H1 (cell line): ENCODE measurements around the gene NUBPL. TPM values are rescaled to one million over a fixed set of nuclear protein-coding genes. Genes with fewer than 3 reads are reported as not detected.

ENCODE experiments used
- CTCF ChIA-PET: fragments of 300-600 bp; sonication (Branson Sonifier 250); formaldehyde crosslinking; loops from one replicate; lab custom pipeline; 2021; ENCODE audit not compliant: partially characterized antibody; lab: Charles Lee
- POLR2A ChIA-PET: fragments of 300-600 bp; sonication (Branson Sonifier 250); formaldehyde crosslinking; loops from one replicate; lab custom pipeline; 2021; ENCODE audit warnings: inconsistent platforms; ENCODE audit not compliant: partially characterized antibody; lab: Charles Lee
- DNase-seq, 2 experiments: peaks; one replicate each; pipeline versions ENCODE4 v3.0.0 to v3.0.0-alpha.2; 2010 to 2022; ENCODE audit warnings: low spot score in 2 of 2, low read depth in 1 of 2, mixed read lengths in 1 of 2
- FAIRE-seq: peaks from 2 replicates; lab custom pipeline; 2011; peaks lifted over from hg19 to GRCh38; lab: Jason Lieb, UNC
- H2AFZ ChIP-seq: 2 replicates; pipeline ENCODE4 v1.8.1; 2012; ENCODE audit warnings: low read length, inconsistent platforms
- H2AK5ac ChIP-seq: 2 replicates; pipeline ENCODE4 v1.6.1; 2013; ENCODE audit warnings: low read depth, low read length
- H2BK120ac ChIP-seq: replicated peaks from 2 replicates; pipeline ENCODE3; 2013; ENCODE audit warnings: low read depth, low read length, inconsistent platforms
- H2BK12ac ChIP-seq: 2 replicates; pipeline ENCODE4 v1.6.1; 2013; ENCODE audit warnings: low read depth, low read length
- H2BK15ac ChIP-seq: 2 replicates; pipeline ENCODE4 v1.6.1; 2013; ENCODE audit warnings: low read length
- H2BK20ac ChIP-seq: 2 replicates; pipeline ENCODE4 v1.6.1; 2013; ENCODE audit warnings: low read length
- H2BK5ac ChIP-seq: 2 replicates; pipeline ENCODE4 v1.6.1; 2013; ENCODE audit warnings: low read depth, low read length
- H3K14ac ChIP-seq: 2 replicates; pipeline ENCODE4 v1.6.1; 2013; ENCODE audit warnings: inconsistent platforms; ENCODE audit not compliant: insufficient read length
- H3K18ac ChIP-seq: 2 replicates; pipeline ENCODE4 v1.6.1; 2013; ENCODE audit warnings: low read length; ENCODE audit errors: extremely low read depth
- H3K23ac ChIP-seq: 2 replicates; pipeline ENCODE4 v1.6.1; 2013; ENCODE audit warnings: inconsistent platforms; ENCODE audit not compliant: insufficient read length
- H3K23me2 ChIP-seq: 2 replicates; pipeline ENCODE4 v1.6.1; 2013; ENCODE audit warnings: low read depth, low read length
- H3K27ac ChIP-seq: 2 replicates; pipeline ENCODE4 v1.6.1; 2011; ENCODE audit warnings: low read depth, low read length, inconsistent platforms
- H3K27me3 ChIP-seq, 4 experiments: replicated peaks in 1 of 4; 1 replicate in 1 of 4; 2 replicates in 3 of 4; pipeline versions ENCODE4 v1.6.1 to v1.8.1; 2011 to 2013; ENCODE audit warnings: low read length in 3 of 4, mild to moderate bottlenecking in 3 of 4, inconsistent platforms in 2 of 4, mixed read lengths in 2 of 4, moderate library complexity in 1 of 4; ENCODE audit not compliant: control insufficient read depth in 3 of 4, insufficient read depth in 3 of 4; ENCODE audit errors: extremely low read depth in 1 of 4
- H3K36me3 ChIP-seq, 4 experiments: 2 replicates each; pipeline versions ENCODE4 v1.6.1 to v1.8.1; 2011 to 2013; ENCODE audit warnings: mild to moderate bottlenecking in 4 of 4, low read length in 3 of 4, moderate library complexity in 2 of 4, control low read depth in 1 of 4, inconsistent platforms in 1 of 4; ENCODE audit not compliant: insufficient read depth in 4 of 4, control insufficient read depth in 2 of 4
- H3K4ac ChIP-seq: replicated peaks from 2 replicates; pipeline ENCODE3; 2013; ENCODE audit warnings: low read length, low read depth, mixed read lengths, inconsistent platforms; ENCODE audit not compliant: insufficient read length
- H3K4me1 ChIP-seq, 4 experiments: replicated peaks in 1 of 4; 1 replicate in 1 of 4; 2 replicates in 3 of 4; pipeline versions ENCODE4 v1.6.1 to v1.8.1; 2011 to 2013; ENCODE audit warnings: low read length in 3 of 4, inconsistent platforms in 2 of 4, mixed read lengths in 1 of 4; ENCODE audit not compliant: insufficient read depth in 4 of 4, control insufficient read depth in 3 of 4
- H3K4me2 ChIP-seq, 2 experiments: 2 replicates each; pipeline versions ENCODE4 v1.6.1 to v1.8.1; 2011 to 2013; ENCODE audit warnings: low read depth in 2 of 2, low read length in 2 of 2, control low read depth in 1 of 2, inconsistent platforms in 1 of 2, mild to moderate bottlenecking in 1 of 2; ENCODE audit not compliant: insufficient read depth in 1 of 2
- H3K4me3 ChIP-seq, 4 experiments: fragments of 200-600, 300-600 bp in 1 of 4; sonication (generic), shearing (Covaris generic), sonication (Bioruptor Twin) in 1 of 4; 2 replicates each; pipeline versions ENCODE4 v1.5.1 to v1.8.1; 2011 to 2016; ENCODE audit warnings: low read length in 4 of 4, low read depth in 3 of 4, control low read depth in 2 of 4, inconsistent platforms in 2 of 4, mild to moderate bottlenecking in 2 of 4, mixed read lengths in 1 of 4, moderate library complexity in 1 of 4; ENCODE audit not compliant: insufficient read depth in 2 of 4; ENCODE audit errors: extremely low read depth in 1 of 4
- H3K56ac ChIP-seq: replicated peaks from 2 replicates; pipeline ENCODE3; 2013; ENCODE audit warnings: low read depth, mild to moderate bottlenecking, mixed read lengths, low read length, inconsistent platforms; ENCODE audit not compliant: insufficient read length
- H3K79me1 ChIP-seq: 2 replicates; pipeline ENCODE4 v1.6.1; 2013; ENCODE audit warnings: low read depth, low read length, control low read depth
- H3K79me2 ChIP-seq, 2 experiments: 2 replicates each; pipeline versions ENCODE4 v1.6.1 to v1.8.1; 2012 to 2013; ENCODE audit warnings: low read length in 2 of 2, mild to moderate bottlenecking in 2 of 2, inconsistent platforms in 1 of 2; ENCODE audit not compliant: insufficient read depth in 2 of 2, control insufficient read depth in 1 of 2
- H3K9ac ChIP-seq, 4 experiments: replicated peaks in 1 of 4; 1 replicate in 1 of 4; 2 replicates in 3 of 4; pipeline versions ENCODE4 v1.6.1 to v1.8.1; 2011 to 2013; ENCODE audit warnings: low read depth in 3 of 4, low read length in 3 of 4, control low read depth in 2 of 4, mild to moderate bottlenecking in 2 of 4, moderate library complexity in 2 of 4, inconsistent platforms in 1 of 4; ENCODE audit errors: extremely low read depth in 1 of 4
- H3K9me3 ChIP-seq, 2 experiments: 2 replicates each; pipeline versions ENCODE4 v1.6.1 to v1.8.1; 2012 to 2013; ENCODE audit warnings: mild to moderate bottlenecking in 2 of 2, moderate library complexity in 2 of 2, control low read depth in 1 of 2, inconsistent platforms in 1 of 2, low read depth in 1 of 2, low read length in 1 of 2, mixed read lengths in 1 of 2; ENCODE audit not compliant: insufficient read depth in 2 of 2
- H4K20me1 ChIP-seq, 2 experiments: replicated peaks in 1 of 2; 2 replicates each; pipeline versions ENCODE3 to v1.8.1; 2011 to 2013; ENCODE audit warnings: inconsistent platforms in 2 of 2, low read length in 2 of 2, mild to moderate bottlenecking in 1 of 2; ENCODE audit not compliant: insufficient read depth in 2 of 2, control insufficient read depth in 1 of 2
- H4K5ac ChIP-seq: 2 replicates; pipeline ENCODE4 v1.6.1; 2013; ENCODE audit warnings: low read length, low read depth, mixed read lengths, inconsistent platforms; ENCODE audit not compliant: insufficient read length
- H4K8ac ChIP-seq: 2 replicates; pipeline ENCODE4 v1.8.0; 2013; ENCODE audit warnings: mild to moderate bottlenecking, moderate library complexity, low read length, inconsistent platforms; ENCODE audit not compliant: insufficient read depth; ENCODE audit errors: extremely low read depth
- H4K91ac ChIP-seq: replicated peaks from 2 replicates; pipeline ENCODE3; 2013; ENCODE audit warnings: low read length, mixed read lengths, inconsistent platforms; ENCODE audit not compliant: insufficient read length
- polyA plus RNA-seq, 7 experiments: library from polyadenylated mRNA; depleted of rRNA in 3 of 7; stranded (reverse) in 5 of 7; unstranded in 2 of 7; fragments of >200 nt in 5 of 7; fragments of 200-250 nt in 2 of 7; gene quantifications; 1 replicate in 5 of 7; 2 replicates in 1 of 7; 4 replicates in 1 of 7; pipeline versions ENCODE4 v1.2.1 to v1.2.3, GENCODE V29; 2011 to 2013; ENCODE audit warnings: missing spikeins in 2 of 7, mixed read lengths in 2 of 7
- total RNA-seq: library from RNA; stranded (reverse); fragmentation: NEBNext Ultra II Directional; extraction: Animal tissue kit (Norgen Biotek cat#: 25700); gene quantifications from 2 replicates; pipeline ENCODE4 v1.2.1, GENCODE V29; 2021
- TF ChIP-seq, protein P1 (sequence below): fragments of 300-600 bp; sonication (generic); IDR thresholded peaks from 2 replicates; pipeline ENCODE4 v1.7.1; 2012; ENCODE audit warnings: low read length, moderate library complexity, mild to moderate bottlenecking, inconsistent platforms; ENCODE audit not compliant: insufficient replicate concordance

NUBPL gene
- total and polyA plus RNA-seq, 2 of the 8 experiments (the other 6 are each of a cell fraction or from before 2014, with no cell fraction given), result 1.6 to 6.8 TPM

DNA sequence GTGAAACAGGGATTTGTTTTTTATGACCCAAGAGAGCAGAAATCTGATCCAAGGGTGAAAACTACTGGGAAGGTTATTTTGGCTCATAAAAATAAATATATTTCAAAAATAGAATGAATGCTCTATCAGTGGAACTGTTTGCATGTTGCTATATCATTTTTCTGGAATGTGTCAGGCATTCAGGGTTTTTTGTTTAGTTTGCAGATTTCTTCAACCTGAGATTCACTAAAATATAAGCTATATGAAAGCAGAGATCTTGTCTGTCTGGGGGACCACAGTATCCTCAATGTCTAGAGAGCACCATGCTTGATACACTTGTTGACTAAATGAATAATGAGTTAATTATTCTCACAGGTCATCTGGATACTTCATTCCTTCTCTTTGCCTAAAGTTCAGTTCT lies 165.1 kb downstream of the NUBPL start:
- Histone ChIP-seq H3K27me3 (no peaks in the 10 kb centered on the region), H2BK20ac (no peak overlapping the region), H3K4me1 (no peaks in the 10 kb centered on the region), H3K23ac (no peak overlapping the region), H3K23me2 (no peaks in the 10 kb centered on the region), H3K4me3 (no peak overlapping the region), H3K18ac (no peak overlapping the region), H2BK120ac (no peak overlapping the region), H3K9me3 (peaks cover 8 to 17% of the 10 kb centered on the region in 2 experiments), H3K56ac (no peak overlapping the region), H2AK5ac (no peak overlapping the region), H3K4ac (no peak overlapping the region), H3K4me2 (no peak overlapping the region), H3K27ac (no peak overlapping the region), H2AFZ (no peak overlapping the region), H3K14ac (no peak overlapping the region), H4K20me1 (no peaks in the 10 kb centered on the region), H3K79me2 (no peaks in the 10 kb centered on the region), H3K79me1 (no peaks in the 10 kb centered on the region), H4K5ac (no peak overlapping the region), H3K9ac (no peak overlapping the region), H2BK12ac (no peak overlapping the region), H3K36me3 (no peaks in the 10 kb centered on the region), H2BK15ac (no peak overlapping the region), H2BK5ac (no peak overlapping the region), H4K8ac (no peak overlapping the region), H4K91ac (no peak overlapping the region)
- DNase-seq (no peak), FAIRE-seq (no peak)
- POLR2A ChIA-PET, result no interaction called here
- CTCF ChIA-PET, result interaction anchor here (1.0 to 1.1 kb wide), 2 partner anchors 20 to 181 kb away, joined by 3 to 4 read pairs; no protein-coding TSS in a partner anchor
- TF ChIP-seq, protein P1, sequence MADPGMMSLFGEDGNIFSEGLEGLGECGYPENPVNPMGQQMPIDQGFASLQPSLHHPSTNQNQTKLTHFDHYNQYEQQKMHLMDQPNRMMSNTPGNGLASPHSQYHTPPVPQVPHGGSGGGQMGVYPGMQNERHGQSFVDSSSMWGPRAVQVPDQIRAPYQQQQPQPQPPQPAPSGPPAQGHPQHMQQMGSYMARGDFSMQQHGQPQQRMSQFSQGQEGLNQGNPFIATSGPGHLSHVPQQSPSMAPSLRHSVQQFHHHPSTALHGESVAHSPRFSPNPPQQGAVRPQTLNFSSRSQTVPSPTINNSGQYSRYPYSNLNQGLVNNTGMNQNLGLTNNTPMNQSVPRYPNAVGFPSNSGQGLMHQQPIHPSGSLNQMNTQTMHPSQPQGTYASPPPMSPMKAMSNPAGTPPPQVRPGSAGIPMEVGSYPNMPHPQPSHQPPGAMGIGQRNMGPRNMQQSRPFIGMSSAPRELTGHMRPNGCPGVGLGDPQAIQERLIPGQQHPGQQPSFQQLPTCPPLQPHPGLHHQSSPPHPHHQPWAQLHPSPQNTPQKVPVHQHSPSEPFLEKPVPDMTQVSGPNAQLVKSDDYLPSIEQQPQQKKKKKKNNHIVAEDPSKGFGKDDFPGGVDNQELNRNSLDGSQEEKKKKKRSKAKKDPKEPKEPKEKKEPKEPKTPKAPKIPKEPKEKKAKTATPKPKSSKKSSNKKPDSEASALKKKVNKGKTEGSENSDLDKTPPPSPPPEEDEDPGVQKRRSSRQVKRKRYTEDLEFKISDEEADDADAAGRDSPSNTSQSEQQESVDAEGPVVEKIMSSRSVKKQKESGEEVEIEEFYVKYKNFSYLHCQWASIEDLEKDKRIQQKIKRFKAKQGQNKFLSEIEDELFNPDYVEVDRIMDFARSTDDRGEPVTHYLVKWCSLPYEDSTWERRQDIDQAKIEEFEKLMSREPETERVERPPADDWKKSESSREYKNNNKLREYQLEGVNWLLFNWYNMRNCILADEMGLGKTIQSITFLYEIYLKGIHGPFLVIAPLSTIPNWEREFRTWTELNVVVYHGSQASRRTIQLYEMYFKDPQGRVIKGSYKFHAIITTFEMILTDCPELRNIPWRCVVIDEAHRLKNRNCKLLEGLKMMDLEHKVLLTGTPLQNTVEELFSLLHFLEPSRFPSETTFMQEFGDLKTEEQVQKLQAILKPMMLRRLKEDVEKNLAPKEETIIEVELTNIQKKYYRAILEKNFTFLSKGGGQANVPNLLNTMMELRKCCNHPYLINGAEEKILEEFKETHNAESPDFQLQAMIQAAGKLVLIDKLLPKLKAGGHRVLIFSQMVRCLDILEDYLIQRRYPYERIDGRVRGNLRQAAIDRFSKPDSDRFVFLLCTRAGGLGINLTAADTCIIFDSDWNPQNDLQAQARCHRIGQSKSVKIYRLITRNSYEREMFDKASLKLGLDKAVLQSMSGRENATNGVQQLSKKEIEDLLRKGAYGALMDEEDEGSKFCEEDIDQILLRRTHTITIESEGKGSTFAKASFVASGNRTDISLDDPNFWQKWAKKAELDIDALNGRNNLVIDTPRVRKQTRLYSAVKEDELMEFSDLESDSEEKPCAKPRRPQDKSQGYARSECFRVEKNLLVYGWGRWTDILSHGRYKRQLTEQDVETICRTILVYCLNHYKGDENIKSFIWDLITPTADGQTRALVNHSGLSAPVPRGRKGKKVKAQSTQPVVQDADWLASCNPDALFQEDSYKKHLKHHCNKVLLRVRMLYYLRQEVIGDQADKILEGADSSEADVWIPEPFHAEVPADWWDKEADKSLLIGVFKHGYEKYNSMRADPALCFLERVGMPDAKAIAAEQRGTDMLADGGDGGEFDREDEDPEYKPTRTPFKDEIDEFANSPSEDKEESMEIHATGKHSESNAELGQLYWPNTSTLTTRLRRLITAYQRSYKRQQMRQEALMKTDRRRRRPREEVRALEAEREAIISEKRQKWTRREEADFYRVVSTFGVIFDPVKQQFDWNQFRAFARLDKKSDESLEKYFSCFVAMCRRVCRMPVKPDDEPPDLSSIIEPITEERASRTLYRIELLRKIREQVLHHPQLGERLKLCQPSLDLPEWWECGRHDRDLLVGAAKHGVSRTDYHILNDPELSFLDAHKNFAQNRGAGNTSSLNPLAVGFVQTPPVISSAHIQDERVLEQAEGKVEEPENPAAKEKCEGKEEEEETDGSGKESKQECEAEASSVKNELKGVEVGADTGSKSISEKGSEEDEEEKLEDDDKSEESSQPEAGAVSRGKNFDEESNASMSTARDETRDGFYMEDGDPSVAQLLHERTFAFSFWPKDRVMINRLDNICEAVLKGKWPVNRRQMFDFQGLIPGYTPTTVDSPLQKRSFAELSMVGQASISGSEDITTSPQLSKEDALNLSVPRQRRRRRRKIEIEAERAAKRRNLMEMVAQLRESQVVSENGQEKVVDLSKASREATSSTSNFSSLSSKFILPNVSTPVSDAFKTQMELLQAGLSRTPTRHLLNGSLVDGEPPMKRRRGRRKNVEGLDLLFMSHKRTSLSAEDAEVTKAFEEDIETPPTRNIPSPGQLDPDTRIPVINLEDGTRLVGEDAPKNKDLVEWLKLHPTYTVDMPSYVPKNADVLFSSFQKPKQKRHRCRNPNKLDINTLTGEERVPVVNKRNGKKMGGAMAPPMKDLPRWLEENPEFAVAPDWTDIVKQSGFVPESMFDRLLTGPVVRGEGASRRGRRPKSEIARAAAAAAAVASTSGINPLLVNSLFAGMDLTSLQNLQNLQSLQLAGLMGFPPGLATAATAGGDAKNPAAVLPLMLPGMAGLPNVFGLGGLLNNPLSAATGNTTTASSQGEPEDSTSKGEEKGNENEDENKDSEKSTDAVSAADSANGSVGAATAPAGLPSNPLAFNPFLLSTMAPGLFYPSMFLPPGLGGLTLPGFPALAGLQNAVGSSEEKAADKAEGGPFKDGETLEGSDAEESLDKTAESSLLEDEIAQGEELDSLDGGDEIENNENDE, result no peak
